ENCODE measurements around the gene TNFRSF6B. TPM values are rescaled to one million over a fixed set of nuclear protein-coding genes. Genes with fewer than 3 reads are reported as not detected.

The TNFRSF6B gene
- total RNA-seq, 1 donor from 2014 or later, result not detected

DNA sequence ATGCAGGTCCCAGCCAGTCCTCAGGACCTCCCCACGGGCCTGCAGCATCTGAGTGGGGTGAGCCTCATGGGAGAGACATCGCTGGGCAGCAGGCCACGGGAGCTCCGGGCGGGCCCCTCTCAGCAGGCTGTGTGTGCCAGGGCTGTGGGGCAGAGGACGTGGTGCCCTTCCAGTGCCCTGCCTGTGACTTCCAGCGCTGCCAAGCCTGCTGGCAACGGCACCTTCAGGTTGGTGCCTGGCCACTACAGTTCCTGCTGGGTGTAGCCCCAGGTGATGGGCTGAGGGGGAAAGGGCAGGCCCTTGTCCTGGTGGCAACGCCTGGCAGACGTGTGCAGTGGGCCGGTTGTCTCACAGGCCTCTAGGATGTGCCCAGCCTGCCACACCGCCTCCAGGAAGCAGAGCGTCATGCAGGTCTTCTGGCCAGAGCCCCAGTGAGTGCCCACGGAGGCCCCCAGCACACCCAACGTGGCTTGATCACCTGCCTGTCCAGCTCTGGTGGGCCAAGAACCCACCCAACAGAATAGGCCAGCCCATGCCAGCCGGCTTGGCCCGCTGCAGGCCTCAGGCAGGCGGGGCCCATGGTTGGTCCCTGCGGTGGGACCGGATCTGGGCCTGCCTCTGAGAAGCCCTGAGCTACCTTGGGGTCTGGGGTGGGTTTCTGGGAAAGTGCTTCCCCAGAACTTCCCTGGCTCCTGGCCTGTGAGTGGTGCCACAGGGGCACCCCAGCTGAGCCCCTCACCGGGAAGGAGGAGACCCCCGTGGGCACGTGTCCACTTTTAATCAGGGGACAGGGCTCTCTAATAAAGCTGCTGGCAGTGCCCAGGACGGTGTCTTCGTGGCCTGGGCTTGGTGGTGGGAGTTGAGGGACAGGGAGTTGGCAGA lies 787 bp upstream of the TNFRSF6B start:
- no peak for ATAC-seq (ENCODE audit: low read depth)
- CTCF ChIA-PET, result no interaction called here
- intact Hi-C loops (cut with micrococcal nuclease), result loop anchor here (5.0 kb wide), 1 partner anchor 42 kb away; the partner anchor contains the start of genes LIME1 and SLC2A4RG
- H3K9me3 Mint-ChIP-seq, result no peaks in the 10 kb centered on the region
- TF ChIP-seq, protein P1, sequence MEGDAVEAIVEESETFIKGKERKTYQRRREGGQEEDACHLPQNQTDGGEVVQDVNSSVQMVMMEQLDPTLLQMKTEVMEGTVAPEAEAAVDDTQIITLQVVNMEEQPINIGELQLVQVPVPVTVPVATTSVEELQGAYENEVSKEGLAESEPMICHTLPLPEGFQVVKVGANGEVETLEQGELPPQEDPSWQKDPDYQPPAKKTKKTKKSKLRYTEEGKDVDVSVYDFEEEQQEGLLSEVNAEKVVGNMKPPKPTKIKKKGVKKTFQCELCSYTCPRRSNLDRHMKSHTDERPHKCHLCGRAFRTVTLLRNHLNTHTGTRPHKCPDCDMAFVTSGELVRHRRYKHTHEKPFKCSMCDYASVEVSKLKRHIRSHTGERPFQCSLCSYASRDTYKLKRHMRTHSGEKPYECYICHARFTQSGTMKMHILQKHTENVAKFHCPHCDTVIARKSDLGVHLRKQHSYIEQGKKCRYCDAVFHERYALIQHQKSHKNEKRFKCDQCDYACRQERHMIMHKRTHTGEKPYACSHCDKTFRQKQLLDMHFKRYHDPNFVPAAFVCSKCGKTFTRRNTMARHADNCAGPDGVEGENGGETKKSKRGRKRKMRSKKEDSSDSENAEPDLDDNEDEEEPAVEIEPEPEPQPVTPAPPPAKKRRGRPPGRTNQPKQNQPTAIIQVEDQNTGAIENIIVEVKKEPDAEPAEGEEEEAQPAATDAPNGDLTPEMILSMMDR (IDR thresholded peaks at IDR 0.05), result no peak
- no peak for DNase-seq
- peaks cover 19% of the 10 kb centered on the region for H3K4me1 Mint-ChIP-seq
- POLR2A ChIA-PET, result interaction anchor here (0.6 to 1.5 kb wide), 6 partner anchors 44 to 237 kb away, joined by 3 to 11 read pairs (median 4); partner anchors contain the start of genes SLC2A4RG and TPD52L2
- no peak overlapping the region for H3K4me3 Mint-ChIP-seq
- no peaks in the 10 kb centered on the region for H3K27me3 Mint-ChIP-seq
- peaks cover 7% of the 10 kb centered on the region for H3K36me3 Mint-ChIP-seq (ENCODE audit: low read depth)
- H3K27ac Mint-ChIP-seq, result no peak overlapping the region

- Mint-ChIP-seq H3K27me3 (no peaks in the 10 kb centered on the region), H3K27ac (no peak overlapping the region), H3K4me3 (peak overlapping the region; percentile 15), H3K9me3 (no peaks in the 10 kb centered on the region), H3K36me3 (ENCODE audit: low read depth) (peaks cover 7% of the 10 kb centered on the region), H3K4me1 (peaks cover 19% of the 10 kb centered on the region)
- ChIA-PET CTCF (no interaction called here), POLR2A (interaction anchor here (0.6 to 1.5 kb wide), 6 partner anchors 43 to 237 kb away, joined by 3 to 11 read pairs (median 4); partner anchors contain the start of genes SLC2A4RG and TPD52L2)
- ATAC-seq (ENCODE audit: low read depth), result peak; percentile 68
- intact Hi-C loops (cut with micrococcal nuclease), result loop anchor here (5.0 kb wide), 1 partner anchor 41 kb away; the partner anchor contains the start of genes LIME1 and SLC2A4RG
- TF ChIP-seq, protein P1 (IDR thresholded peaks at IDR 0.05), result no peak
- no peak for DNase-seq
These were observed 185 bp upstream of the TNFRSF6B start for GRCh38 chr20:63696306-63696627.

DNA sequence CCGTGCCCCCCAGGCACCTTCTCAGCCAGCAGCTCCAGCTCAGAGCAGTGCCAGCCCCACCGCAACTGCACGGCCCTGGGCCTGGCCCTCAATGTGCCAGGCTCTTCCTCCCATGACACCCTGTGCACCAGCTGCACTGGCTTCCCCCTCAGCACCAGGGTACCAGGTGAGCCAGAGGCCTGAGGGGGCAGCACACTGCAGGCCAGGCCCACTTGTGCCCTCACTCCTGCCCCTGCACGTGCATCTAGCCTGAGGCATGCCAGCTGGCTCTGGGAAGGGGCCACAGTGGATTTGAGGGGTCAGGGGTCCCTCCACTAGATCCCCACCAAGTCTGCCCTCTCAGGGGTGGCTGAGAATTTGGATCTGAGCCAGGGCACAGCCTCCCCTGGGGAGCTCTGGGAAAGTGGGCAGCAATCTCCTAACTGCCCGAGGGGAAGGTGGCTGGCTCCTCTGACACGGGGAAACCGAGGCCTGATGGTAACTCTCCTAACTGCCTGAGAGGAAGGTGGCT lies 960 bp downstream of the TNFRSF6B start:
- Mint-ChIP-seq H3K9me3 (no peaks in the 10 kb centered on the region), H3K27me3 (no peaks in the 10 kb centered on the region), H3K36me3 (ENCODE audit: low read depth) (peaks cover 7% of the 10 kb centered on the region), H3K4me1 (peaks cover 19% of the 10 kb centered on the region), H3K4me3 (no peak overlapping the region), H3K27ac (no peak overlapping the region)
- DNase-seq (no peak), ATAC-seq (ENCODE audit: low read depth) (no peak)
- intact Hi-C loops (cut with micrococcal nuclease), result loop anchor here (5.0 kb wide), 1 partner anchor 40 kb away; the partner anchor contains the start of genes LIME1 and SLC2A4RG
- ChIA-PET POLR2A (interaction anchor here (0.5 to 2.6 kb wide), 3 partner anchors 10 to 167 kb away, joined by 3 to 12 read pairs (median 4); partner anchors contain the start of genes ARFRP1, TPD52L2 and ZGPAT), CTCF (no interaction called here)
- TF ChIP-seq, protein P1 (IDR thresholded peaks at IDR 0.05), result no peak

DNA sequence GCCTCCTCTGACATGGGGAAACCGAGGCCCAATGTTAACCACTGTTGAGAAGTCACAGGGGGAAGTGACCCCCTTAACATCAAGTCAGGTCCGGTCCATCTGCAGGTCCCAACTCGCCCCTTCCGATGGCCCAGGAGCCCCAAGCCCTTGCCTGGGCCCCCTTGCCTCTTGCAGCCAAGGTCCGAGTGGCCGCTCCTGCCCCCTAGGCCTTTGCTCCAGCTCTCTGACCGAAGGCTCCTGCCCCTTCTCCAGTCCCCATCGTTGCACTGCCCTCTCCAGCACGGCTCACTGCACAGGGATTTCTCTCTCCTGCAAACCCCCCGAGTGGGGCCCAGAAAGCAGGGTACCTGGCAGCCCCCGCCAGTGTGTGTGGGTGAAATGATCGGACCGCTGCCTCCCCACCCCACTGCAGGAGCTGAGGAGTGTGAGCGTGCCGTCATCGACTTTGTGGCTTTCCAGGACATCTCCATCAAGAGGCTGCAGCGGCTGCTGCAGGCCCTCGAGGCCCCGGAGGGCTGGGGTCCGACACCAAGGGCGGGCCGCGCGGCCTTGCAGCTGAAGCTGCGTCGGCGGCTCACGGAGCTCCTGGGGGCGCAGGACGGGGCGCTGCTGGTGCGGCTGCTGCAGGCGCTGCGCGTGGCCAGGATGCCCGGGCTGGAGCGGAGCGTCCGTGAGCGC lies 1.6 kb downstream of the TNFRSF6B start:
- no peaks in the 10 kb centered on the region for H3K9me3 Mint-ChIP-seq
- intact Hi-C loops (cut with micrococcal nuclease), result loop anchor here (5.0 kb wide), 1 partner anchor 39 kb away; the partner anchor contains the start of genes LIME1 and SLC2A4RG
- ChIA-PET POLR2A (interaction anchor here (1.2 to 2.6 kb wide), 2 partner anchors 10 to 166 kb away, joined by 3 to 12 read pairs; partner anchors contain the start of genes ARFRP1 and ZGPAT), CTCF (no interaction called here)
- peaks cover 8% of the 10 kb centered on the region for H3K36me3 Mint-ChIP-seq (ENCODE audit: low read depth)
- no peak overlapping the region for H3K4me3 Mint-ChIP-seq
- TF ChIP-seq, protein P1 (IDR thresholded peaks at IDR 0.05), result no peak
- ATAC-seq (ENCODE audit: low read depth) (no peak), DNase-seq (no peak)
- peaks cover 20% of the 10 kb centered on the region for H3K4me1 Mint-ChIP-seq
- no peak overlapping the region for H3K27ac Mint-ChIP-seq
- H3K27me3 Mint-ChIP-seq, result no peaks in the 10 kb centered on the region

Measured in activated B cell treated with CpG ODN at 0.5 μM for 24 hours (primary cell).